ENCODE results near the gene KLHL29.

Gene KLHL29

DNA sequence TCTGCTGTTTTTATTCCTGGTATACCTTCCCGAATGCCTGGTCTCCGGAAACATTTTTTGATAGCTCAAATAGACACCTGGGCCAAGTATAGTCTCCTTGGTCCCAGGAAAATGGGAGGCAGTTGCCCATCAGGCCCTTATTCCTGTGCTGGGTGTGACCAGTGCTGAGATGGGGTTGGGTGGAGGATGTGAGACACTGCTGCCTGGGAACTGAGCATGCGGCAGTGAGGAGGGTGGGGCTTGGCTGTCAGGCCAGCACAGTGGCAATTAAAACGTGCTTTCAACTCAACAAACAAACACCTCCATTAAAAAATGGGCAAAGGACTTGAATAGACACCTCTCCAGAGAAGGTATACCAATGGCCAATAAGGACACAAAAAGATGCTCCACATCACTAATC lies 12.5 kb downstream of the KLHL29 start:
- DNase-seq (ENCODE audit: low spot score): no peak

DNA sequence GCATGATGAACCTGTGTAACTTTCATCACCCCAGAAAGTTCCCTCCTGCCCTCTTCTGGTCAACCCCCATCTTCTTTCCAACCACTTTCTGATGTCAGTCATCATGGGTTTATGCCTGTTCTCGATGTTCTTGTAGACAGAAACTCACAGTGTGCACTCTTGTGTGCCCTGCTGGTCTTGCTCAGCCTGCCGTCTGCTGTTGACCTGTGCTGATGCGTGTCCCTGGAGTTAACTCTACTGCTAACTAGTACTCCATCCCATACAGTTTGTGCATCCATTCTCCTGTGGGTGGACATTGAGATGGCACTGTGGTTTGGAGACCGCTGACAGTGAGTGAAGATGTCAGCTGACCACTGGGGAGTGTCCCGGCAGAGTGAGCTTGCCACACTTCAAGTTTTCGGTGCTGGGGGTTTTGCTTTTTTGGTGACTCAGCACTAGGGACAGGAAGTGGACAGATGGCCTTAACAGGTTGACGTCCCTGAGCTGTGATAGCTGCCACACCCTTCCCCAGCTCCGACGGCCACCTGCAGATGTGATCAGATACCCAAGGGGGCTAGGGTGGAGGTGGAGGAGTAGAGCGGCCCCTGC lies 14.8 kb downstream of the KLHL29 start:
- DNase-seq (ENCODE audit: low spot score): no peak

DNA sequence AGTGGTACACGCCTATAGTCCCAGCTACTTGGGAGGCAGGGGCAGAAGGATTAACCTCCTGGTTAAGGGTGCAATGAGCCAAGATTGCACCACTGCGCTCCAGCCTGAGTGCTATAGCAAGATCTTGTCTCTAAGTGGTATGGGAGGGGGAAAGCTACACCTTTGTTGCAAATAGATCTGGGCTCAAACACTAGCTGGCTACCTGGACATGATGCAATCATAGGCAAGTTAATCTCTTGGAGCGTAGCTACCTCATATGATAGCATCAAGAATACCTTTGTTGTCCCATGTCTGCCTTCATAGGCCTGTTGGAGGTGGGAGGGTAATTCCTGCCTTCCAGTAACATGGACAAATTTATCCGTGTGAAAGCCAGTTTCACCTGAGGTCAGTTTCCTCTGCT lies 15.7 kb downstream of the KLHL29 start:
- DNase-seq (ENCODE audit: low spot score): no peak

DNA sequence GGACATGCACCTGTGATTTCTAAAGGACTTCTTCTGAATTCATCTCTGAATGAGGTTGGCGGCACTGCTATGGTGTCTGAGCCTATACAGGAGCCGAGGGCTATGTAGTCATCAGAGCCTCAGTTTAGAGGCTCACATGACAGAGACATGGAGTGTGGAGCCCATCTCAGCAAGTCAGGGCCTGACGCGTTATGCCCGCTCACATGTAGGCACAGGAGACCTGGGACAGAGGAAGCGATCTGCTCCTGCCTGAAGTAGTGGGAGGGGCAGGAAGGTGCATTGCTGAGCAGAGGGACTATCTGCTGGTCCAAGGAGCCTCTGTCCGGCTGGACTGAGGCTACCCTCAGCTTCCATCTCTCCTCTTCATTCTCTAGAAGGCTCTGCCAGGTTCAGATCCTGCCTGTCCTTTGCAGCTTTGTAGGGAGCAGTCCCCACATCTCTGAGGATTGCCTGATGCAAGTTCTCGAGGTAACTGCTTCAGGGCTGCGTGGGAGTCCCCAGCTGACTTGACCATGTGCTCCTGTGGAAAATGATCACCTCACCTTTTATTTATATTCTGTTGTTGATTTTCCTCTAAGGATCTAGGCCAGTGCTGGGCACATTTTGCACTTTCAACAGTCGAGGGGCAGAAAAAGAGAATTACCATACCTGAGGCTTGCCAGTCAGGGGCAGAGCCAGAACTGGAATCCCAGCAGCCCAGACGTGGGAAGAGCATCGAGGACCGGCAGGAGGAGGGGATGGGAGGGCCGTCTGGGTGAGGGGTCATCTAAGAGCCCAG lies 16.6 kb downstream of the KLHL29 start:
- DNase-seq (ENCODE audit: low spot score): no peak

DNA sequence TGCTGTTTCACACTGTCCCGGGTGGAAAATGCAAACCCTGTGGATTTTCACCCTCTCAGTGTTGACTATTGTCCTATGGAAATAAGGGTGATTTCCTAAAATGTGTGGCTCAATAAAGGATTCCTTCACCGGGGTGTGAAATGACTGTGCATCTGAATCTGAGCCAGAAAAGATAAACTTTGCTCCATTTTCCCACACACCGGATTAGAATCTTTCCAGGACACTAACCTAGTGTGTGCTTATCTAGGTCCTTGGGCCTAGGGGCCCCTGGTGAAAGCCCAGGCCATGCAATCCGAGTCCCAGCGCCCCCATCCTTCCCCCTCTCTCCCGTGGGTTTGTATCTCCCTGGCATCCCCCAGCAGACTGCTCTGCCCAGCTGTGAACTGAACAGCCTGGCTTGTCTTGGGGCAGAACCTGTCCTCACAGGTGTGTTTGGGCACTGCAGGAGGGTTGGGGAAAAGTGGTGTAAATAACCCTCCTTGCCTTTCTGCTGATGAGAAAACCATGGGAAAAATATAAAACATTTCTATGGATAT lies 17.3 kb downstream of the KLHL29 start:
- no peak for DNase-seq (ENCODE audit: low spot score)

DNA sequence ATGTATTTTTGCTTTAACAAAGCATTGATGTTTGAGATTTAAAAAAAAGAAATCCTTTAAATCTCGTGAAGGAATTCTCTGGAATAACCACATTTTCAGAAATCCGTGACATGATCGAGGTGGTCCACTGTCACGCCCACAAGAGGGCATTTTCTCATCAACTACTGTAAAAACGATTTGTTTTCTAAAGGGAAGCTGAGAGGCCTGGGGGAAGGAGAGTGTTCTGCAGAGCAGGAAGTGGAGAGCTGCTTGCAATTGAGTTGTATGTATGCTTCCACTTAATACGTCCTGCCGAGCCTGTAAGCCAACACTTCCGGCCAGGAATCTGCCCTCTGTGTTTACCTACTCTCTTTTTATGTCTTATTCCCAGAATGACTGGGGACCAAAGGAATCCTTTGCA lies 19.4 kb downstream of the KLHL29 start:
- peak; percentile 73 for DNase-seq (ENCODE audit: low spot score)

DNA sequence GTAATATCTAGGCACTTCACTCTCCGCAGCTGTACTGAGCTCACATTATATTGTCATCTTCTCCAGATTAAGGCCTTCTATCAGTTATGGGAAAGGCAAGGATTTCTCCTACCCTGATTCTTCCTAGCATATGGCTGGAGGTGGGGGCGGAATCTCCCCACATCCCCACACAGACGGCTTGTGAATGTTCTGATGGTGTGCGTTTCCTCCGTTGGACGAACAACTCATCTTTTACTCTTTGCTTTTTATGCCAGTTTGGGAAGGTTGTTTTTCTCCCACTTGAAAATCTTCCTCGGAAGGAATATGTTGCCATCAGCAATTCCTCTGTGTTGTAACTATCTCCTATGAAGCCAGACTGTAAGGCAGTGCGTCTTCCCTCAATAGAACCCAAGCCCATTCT lies 24.3 kb downstream of the KLHL29 start:
- no peak for DNase-seq (ENCODE audit: low spot score)

DNA sequence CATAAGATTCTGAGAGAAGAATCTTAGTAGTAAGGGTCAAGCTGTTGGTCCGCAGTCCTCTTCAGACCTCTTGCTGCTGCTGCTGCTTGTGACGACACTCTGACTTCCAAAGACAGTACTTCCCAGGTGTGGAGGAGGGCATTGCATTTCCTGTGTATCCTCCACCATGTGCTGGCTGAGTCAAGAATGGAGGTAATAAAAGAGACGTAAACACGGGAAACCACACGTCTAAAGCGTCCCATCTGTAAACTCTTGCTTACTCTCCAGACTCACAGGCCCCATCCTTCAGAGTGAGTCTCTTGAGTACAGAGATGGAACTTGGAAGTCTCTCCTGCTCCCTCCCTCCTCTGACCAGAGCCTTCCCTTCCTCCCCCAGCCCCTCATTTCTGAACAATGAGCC lies 25.6 kb downstream of the KLHL29 start:
- DNase-seq (ENCODE audit: low spot score): no peak

DNA sequence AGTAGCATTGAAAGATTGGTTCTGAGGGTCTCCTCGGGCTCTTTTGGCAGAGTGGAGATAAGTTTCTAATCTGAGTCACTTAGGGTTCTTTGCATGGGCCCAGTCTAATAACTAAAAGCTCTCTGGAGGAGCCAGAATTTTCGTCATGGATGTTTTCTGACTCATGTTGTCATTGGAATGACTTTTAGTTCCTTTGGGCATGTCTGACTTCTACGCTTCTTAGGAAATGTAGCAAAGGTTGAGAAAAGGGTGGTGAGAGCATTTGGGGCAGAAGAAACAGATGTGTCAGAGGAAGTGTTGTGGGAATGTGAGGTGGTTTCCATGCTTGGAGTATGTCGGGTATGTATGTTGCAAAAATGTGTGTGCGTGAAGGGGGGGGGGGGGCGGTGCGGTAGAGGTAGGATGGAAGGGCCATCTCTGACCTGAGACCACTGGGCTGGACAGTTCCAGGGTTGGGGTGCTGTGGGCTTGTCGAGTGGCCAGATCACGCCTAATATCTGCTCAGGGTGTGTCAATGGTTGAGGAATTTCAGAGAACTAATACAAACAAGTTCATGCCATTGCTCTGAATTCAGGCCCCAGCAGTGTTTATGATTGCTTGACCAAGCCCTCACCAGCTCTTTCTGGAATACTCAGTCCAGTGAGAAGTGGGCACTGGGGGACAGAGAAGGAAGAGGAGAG lies 26.9 kb downstream of the KLHL29 start:
- no peak for DNase-seq (ENCODE audit: low spot score)

DNA sequence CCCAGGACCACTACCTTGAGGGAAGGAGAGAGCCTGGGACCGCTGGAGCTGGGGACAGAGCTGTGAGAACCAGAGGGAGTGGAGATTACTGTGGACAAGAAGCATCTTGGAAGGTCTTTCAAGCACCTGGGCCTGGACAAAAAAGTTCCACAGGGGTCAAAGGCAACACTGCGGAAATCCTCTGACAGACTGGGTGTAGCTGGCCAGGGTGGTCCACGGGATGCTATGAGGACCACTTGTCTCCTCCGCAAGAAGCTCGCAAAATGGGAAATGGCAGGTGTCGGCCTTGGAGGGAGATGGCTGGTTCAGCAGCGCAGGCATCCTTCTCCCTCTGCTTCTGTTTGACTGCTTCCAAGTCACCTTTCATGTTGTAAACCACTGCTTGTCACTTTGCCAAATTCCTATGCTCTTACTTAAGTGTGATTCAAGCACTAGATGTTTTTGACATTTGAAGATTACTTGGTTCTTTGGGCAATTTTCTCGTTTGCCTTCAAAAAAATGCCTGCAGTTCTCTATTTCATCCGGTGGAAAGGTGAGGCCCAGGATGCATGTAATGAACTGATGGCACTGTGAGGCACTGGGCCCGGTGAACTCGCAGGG lies 27.7 kb downstream of the KLHL29 start:
- DNase-seq (ENCODE audit: low spot score): no peak

DNA sequence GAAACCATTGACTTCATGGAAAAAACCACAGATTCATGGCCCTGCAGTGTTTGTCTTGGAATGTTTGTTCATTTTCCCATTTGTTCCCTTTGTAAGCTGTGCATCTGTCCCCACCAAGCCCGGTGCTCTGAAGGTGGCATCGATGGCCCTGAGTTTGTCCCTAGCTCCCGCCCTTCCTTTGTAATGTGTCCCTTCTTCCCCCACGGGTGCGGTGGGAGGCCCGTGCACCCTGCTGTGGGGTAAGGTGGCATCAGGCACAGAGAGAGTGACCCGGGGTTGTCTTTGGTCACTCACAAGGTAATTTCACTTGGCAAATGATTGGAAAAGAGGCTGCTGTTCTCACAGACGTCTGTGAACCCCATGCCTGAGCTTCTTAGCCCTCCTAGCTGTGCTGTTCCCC lies 28.7 kb downstream of the KLHL29 start:
- DNase-seq (ENCODE audit: low spot score): no peak

DNA sequence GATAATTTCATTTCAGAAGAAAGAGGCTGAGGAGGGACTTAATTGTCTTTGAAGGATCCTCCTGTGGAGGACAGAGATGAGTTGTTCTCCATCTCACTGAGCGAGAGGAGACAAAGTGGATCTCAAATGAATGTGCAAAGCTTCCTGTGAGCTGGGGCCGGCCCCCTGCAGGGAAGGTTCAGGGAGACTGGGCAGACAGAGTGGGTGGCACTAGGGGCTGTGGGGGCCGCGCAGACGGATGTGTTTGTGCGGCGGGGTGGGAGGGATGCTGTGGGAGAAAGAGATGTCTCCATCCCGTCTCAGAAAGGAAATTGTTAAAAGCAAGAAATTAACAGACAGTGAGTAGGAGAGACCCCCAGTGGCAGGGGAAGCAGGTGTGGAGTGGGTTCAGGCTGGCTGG lies 29.1 kb downstream of the KLHL29 start:
- DNase-seq (ENCODE audit: low spot score): no peak

DNA sequence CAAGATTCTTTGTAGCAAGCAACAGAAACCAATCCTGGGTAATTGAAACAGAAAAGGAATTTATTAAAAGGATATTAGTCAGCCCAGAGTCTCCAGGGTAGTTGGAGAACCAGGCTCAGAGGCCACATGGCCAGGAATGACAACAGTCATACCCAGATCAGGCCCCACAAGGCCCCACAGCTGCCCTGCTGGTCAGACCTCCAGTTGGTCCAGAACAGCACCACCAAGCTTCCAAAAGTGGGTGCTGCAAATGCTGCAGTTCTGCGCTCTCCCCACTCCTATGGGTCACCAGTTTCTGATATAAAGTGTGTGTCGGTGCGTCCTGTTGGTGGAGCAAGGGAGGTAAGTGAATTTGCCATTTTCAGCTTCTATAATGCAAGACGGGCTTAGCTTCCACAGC lies 29.9 kb downstream of the KLHL29 start:
- DNase-seq (ENCODE audit: low spot score): no peak

DNA sequence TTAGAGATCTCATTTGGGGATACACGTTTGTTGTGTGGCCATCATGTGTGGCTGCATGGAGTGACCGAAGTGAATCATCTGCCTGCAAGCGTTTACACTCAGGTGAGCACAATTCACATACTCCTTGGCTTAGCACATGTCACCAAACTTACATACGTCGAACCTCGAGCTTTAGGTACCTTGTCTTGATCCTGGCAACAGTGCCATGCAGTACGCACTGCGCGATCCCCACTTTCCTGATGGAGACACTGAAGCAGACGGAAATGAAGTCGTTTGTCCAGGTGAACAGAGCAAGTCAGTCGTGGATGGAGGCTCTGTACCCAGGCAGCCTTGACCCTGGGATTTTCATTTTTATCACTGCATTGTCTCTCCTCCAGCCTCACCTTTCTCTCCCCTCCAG lies 32.3 kb downstream of the KLHL29 start:
- DNase-seq (ENCODE audit: low spot score): no peak

DNA sequence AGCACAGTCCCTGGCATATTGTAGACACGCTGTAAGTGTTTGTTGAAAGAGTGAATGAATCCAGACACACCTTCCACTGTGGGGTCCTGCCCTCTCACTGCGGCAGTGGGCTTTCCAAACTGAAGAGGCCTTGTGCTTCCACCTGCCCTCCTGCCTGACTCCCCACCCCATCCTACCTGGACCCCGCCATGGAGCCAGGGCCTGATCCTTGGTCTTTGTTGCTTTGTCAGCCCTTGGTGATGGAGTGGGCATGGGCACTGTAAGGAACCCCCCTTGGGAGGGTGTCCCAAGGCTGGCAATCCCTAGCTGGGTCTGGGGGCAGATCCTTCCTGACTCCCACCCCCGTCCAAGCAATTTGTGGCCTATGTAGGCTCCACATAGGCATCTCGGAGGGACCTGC lies 33.1 kb downstream of the KLHL29 start:
- no peak for DNase-seq (ENCODE audit: low spot score)

DNA sequence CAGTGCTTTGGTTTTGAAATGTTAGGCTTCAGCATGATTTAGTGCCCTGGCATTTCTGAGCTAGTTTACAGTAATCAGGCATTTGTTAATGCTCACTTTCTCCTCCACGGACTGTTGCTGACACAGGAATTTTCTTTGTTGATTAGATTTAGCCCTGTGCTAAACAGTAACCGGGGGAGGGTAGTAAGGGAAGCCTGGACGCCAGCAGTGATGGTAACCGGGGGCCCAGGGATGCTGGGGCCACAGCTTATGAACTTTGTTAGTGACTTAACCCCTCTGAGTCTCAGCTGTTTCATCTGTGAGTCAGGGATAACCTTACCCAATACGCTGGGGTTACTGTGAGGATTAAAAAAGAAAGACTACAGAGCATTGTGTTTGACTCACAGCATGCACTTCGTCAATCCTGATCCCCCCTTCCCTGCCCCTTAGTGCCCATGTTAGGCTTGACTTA lies 33.5 kb downstream of the KLHL29 start:
- DNase-seq (ENCODE audit: low spot score): no peak

DNA sequence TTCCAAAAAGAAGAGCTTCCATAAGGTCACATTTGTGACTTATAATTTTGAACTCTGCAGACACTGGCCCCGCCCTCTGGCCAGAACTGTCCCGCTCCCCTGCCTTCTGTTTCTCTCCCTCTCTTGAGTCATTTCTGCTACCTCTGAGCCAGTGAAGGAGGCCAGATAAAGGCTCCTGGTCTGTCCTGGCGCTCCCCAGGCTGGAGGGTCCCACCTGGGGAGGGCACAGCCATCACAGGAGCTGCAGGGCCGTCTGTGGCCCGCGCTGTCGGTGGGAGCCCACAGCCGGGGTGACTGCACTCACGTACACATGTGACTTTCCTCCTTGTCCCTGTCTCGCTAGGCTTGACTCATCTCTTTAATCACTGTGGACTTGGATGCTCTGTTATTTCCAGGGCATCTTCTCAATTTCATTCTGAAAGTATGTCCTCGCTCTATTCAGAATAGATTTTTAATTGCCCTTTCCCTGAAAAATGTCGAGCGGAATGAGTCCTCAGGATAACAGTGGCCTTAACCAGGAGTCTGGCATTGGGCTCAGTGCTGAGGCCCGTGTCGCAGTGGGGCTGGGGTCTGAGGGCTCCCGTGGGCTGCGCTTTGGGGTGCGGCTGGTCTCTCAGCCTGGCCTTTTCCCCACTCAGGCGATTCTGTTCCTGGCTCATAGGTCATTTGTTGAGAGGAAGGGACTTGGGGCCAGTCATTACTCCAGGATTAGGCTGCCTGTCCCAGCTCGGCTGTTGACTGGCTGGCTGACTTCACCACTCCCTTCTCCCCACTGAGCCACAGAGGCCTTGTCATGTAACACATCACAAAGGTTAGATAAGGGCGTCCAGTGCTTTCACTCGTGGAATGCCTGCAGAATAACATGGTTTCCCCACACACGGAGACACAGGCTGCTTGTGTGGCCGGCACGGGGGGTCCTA lies 34.5 kb downstream of the KLHL29 start:
- DNase-seq (ENCODE audit: low spot score): no peak

DNA sequence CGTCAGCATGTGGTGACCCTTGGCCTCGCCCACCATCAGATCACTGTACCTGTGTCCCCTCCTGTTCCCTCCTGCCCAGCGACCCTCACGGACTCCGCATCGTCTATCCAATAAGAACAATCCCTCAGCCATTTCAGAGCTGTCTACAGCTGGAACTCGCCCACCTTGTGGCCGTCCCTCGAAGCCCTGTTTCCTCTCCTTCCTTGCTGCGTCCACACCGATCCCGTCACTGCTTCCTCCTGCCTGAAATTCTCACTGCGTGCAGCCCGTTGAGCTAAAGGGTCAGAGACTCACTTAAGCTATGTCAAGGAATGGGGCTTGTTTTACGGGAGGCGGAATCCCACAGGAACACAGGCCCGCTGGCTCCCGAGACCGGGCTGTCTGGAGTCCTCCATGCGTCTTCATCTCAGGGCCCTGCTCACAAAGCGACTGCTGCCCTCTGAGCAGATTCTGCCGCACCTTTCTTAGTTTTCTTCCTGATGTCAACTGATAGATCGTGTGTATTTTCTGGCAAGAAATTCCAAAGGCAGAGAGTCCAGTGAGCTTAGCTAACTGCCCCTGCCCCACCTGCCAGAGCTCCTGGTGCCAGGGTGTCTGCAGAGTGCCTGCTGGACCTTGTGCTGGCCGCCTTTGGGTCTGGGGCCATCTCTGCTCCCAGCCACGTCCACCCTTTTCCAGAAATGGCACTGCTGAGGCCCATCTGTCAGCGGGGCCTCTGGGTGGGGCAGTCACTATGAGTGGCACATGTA lies 35.3 kb downstream of the KLHL29 start:
- DNase-seq (ENCODE audit: low spot score): no peak

DNA sequence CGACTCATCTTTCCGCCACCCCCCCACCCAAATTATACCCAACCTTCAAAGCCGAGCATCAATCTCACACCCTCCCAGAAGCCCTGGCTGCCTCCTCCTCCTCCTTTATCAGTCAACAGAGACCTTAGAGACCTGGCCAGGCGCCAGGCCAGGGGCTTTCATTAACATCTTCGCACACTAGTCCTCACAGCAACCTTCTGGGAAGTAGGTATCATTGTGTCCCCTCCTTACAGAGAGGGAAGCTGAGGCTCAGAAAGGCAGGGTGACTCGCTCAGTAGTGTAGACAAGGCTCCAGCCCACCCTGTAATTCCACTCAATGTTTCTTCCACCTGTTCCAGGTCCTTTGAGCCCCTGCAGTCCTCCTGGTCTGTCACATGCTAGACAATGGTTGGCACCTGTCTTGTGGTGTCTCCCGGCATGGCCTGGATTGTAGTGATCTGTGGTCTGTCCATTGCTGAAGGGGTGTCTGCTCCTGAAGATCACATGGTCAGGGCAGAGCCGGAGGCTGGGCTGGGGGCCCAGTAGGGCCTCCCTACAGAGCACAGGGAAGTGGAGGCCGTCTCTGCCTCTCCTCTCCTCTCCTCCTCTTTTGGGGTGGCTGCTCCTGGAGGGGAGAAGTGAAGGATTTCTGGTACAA lies 36.0 kb downstream of the KLHL29 start:
- DNase-seq (ENCODE audit: low spot score): no peak
